H1 (cell line): ENCODE results near the gene CHST8. TPM values are rescaled to one million over a fixed set of nuclear protein-coding genes. Genes with fewer than 3 reads are reported as not detected.

Experiments
- CTCF ChIA-PET: fragments of 300-600 bp; sonication (Branson Sonifier 250); formaldehyde crosslinking; loops from one replicate; lab custom pipeline; 2021; ENCODE audit not compliant: partially characterized antibody; lab: Charles Lee
- POLR2A ChIA-PET: fragments of 300-600 bp; sonication (Branson Sonifier 250); formaldehyde crosslinking; loops from one replicate; lab custom pipeline; 2021; ENCODE audit warnings: inconsistent platforms; ENCODE audit not compliant: partially characterized antibody; lab: Charles Lee
- DNase-seq, 2 experiments: peaks; one replicate each; pipeline versions ENCODE4 v3.0.0 to v3.0.0-alpha.2; 2010 to 2022; ENCODE audit warnings: low spot score in 2 of 2, low read depth in 1 of 2, mixed read lengths in 1 of 2
- FAIRE-seq: peaks from 2 replicates; lab custom pipeline; 2011; peaks lifted over from hg19 to GRCh38; lab: Jason Lieb, UNC
- H2AFZ ChIP-seq: 2 replicates; pipeline ENCODE4 v1.8.1; 2012; ENCODE audit warnings: low read length, inconsistent platforms
- H2AK5ac ChIP-seq: 2 replicates; pipeline ENCODE4 v1.6.1; 2013; ENCODE audit warnings: low read depth, low read length
- H2BK120ac ChIP-seq: replicated peaks from 2 replicates; pipeline ENCODE3; 2013; ENCODE audit warnings: low read depth, low read length, inconsistent platforms
- H2BK12ac ChIP-seq: 2 replicates; pipeline ENCODE4 v1.6.1; 2013; ENCODE audit warnings: low read depth, low read length
- H2BK15ac ChIP-seq: 2 replicates; pipeline ENCODE4 v1.6.1; 2013; ENCODE audit warnings: low read length
- H2BK20ac ChIP-seq: 2 replicates; pipeline ENCODE4 v1.6.1; 2013; ENCODE audit warnings: low read length
- H2BK5ac ChIP-seq: 2 replicates; pipeline ENCODE4 v1.6.1; 2013; ENCODE audit warnings: low read depth, low read length
- H3K14ac ChIP-seq: 2 replicates; pipeline ENCODE4 v1.6.1; 2013; ENCODE audit warnings: inconsistent platforms; ENCODE audit not compliant: insufficient read length
- H3K18ac ChIP-seq: 2 replicates; pipeline ENCODE4 v1.6.1; 2013; ENCODE audit warnings: low read length; ENCODE audit errors: extremely low read depth
- H3K23ac ChIP-seq: 2 replicates; pipeline ENCODE4 v1.6.1; 2013; ENCODE audit warnings: inconsistent platforms; ENCODE audit not compliant: insufficient read length
- H3K23me2 ChIP-seq: 2 replicates; pipeline ENCODE4 v1.6.1; 2013; ENCODE audit warnings: low read depth, low read length
- H3K27ac ChIP-seq: 2 replicates; pipeline ENCODE4 v1.6.1; 2011; ENCODE audit warnings: low read depth, low read length, inconsistent platforms
- H3K27me3 ChIP-seq, 4 experiments: replicated peaks in 1 of 4; 1 replicate in 1 of 4; 2 replicates in 3 of 4; pipeline versions ENCODE4 v1.6.1 to v1.8.1; 2011 to 2013; ENCODE audit warnings: low read length in 3 of 4, mild to moderate bottlenecking in 3 of 4, inconsistent platforms in 2 of 4, mixed read lengths in 2 of 4, moderate library complexity in 1 of 4; ENCODE audit not compliant: control insufficient read depth in 3 of 4, insufficient read depth in 3 of 4; ENCODE audit errors: extremely low read depth in 1 of 4
- H3K36me3 ChIP-seq, 4 experiments: 2 replicates each; pipeline versions ENCODE4 v1.6.1 to v1.8.1; 2011 to 2013; ENCODE audit warnings: mild to moderate bottlenecking in 4 of 4, low read length in 3 of 4, moderate library complexity in 2 of 4, control low read depth in 1 of 4, inconsistent platforms in 1 of 4; ENCODE audit not compliant: insufficient read depth in 4 of 4, control insufficient read depth in 2 of 4
- H3K4ac ChIP-seq: replicated peaks from 2 replicates; pipeline ENCODE3; 2013; ENCODE audit warnings: low read length, low read depth, mixed read lengths, inconsistent platforms; ENCODE audit not compliant: insufficient read length
- H3K4me1 ChIP-seq, 4 experiments: replicated peaks in 1 of 4; 1 replicate in 1 of 4; 2 replicates in 3 of 4; pipeline versions ENCODE4 v1.6.1 to v1.8.1; 2011 to 2013; ENCODE audit warnings: low read length in 3 of 4, inconsistent platforms in 2 of 4, mixed read lengths in 1 of 4; ENCODE audit not compliant: insufficient read depth in 4 of 4, control insufficient read depth in 3 of 4
- H3K4me2 ChIP-seq, 2 experiments: 2 replicates each; pipeline versions ENCODE4 v1.6.1 to v1.8.1; 2011 to 2013; ENCODE audit warnings: low read depth in 2 of 2, low read length in 2 of 2, control low read depth in 1 of 2, inconsistent platforms in 1 of 2, mild to moderate bottlenecking in 1 of 2; ENCODE audit not compliant: insufficient read depth in 1 of 2
- H3K4me3 ChIP-seq, 4 experiments: fragments of 200-600, 300-600 bp in 1 of 4; sonication (generic), shearing (Covaris generic), sonication (Bioruptor Twin) in 1 of 4; 2 replicates each; pipeline versions ENCODE4 v1.5.1 to v1.8.1; 2011 to 2016; ENCODE audit warnings: low read length in 4 of 4, low read depth in 3 of 4, control low read depth in 2 of 4, inconsistent platforms in 2 of 4, mild to moderate bottlenecking in 2 of 4, mixed read lengths in 1 of 4, moderate library complexity in 1 of 4; ENCODE audit not compliant: insufficient read depth in 2 of 4; ENCODE audit errors: extremely low read depth in 1 of 4
- H3K56ac ChIP-seq: replicated peaks from 2 replicates; pipeline ENCODE3; 2013; ENCODE audit warnings: low read depth, mild to moderate bottlenecking, mixed read lengths, low read length, inconsistent platforms; ENCODE audit not compliant: insufficient read length
- H3K79me1 ChIP-seq: 2 replicates; pipeline ENCODE4 v1.6.1; 2013; ENCODE audit warnings: low read depth, low read length, control low read depth
- H3K79me2 ChIP-seq, 2 experiments: 2 replicates each; pipeline versions ENCODE4 v1.6.1 to v1.8.1; 2012 to 2013; ENCODE audit warnings: low read length in 2 of 2, mild to moderate bottlenecking in 2 of 2, inconsistent platforms in 1 of 2; ENCODE audit not compliant: insufficient read depth in 2 of 2, control insufficient read depth in 1 of 2
- H3K9ac ChIP-seq, 4 experiments: replicated peaks in 1 of 4; 1 replicate in 1 of 4; 2 replicates in 3 of 4; pipeline versions ENCODE4 v1.6.1 to v1.8.1; 2011 to 2013; ENCODE audit warnings: low read depth in 3 of 4, low read length in 3 of 4, control low read depth in 2 of 4, mild to moderate bottlenecking in 2 of 4, moderate library complexity in 2 of 4, inconsistent platforms in 1 of 4; ENCODE audit errors: extremely low read depth in 1 of 4
- H3K9me3 ChIP-seq, 2 experiments: 2 replicates each; pipeline versions ENCODE4 v1.6.1 to v1.8.1; 2012 to 2013; ENCODE audit warnings: mild to moderate bottlenecking in 2 of 2, moderate library complexity in 2 of 2, control low read depth in 1 of 2, inconsistent platforms in 1 of 2, low read depth in 1 of 2, low read length in 1 of 2, mixed read lengths in 1 of 2; ENCODE audit not compliant: insufficient read depth in 2 of 2
- H4K20me1 ChIP-seq, 2 experiments: replicated peaks in 1 of 2; 2 replicates each; pipeline versions ENCODE3 to v1.8.1; 2011 to 2013; ENCODE audit warnings: inconsistent platforms in 2 of 2, low read length in 2 of 2, mild to moderate bottlenecking in 1 of 2; ENCODE audit not compliant: insufficient read depth in 2 of 2, control insufficient read depth in 1 of 2
- H4K5ac ChIP-seq: 2 replicates; pipeline ENCODE4 v1.6.1; 2013; ENCODE audit warnings: low read length, low read depth, mixed read lengths, inconsistent platforms; ENCODE audit not compliant: insufficient read length
- H4K8ac ChIP-seq: 2 replicates; pipeline ENCODE4 v1.8.0; 2013; ENCODE audit warnings: mild to moderate bottlenecking, moderate library complexity, low read length, inconsistent platforms; ENCODE audit not compliant: insufficient read depth; ENCODE audit errors: extremely low read depth
- H4K91ac ChIP-seq: replicated peaks from 2 replicates; pipeline ENCODE3; 2013; ENCODE audit warnings: low read length, mixed read lengths, inconsistent platforms; ENCODE audit not compliant: insufficient read length
- CTBP2 ChIP-seq: IDR thresholded peaks from 2 replicates; pipeline ENCODE4 v1.7.0; 2011; ENCODE audit warnings: borderline replicate concordance, mild to moderate bottlenecking, moderate library complexity, mixed read lengths, low read length; ENCODE audit not compliant: insufficient read depth, insufficient read length
- EGR1 ChIP-seq: IDR thresholded peaks from 2 replicates; pipeline ENCODE4 v1.6.1; 2011; ENCODE audit warnings: low read depth, low read length, borderline replicate concordance
- HDAC6 ChIP-seq: IDR thresholded peaks from one replicate; pipeline ENCODE4 v1.7.1; 2012; ENCODE audit warnings: low read depth, mild to moderate bottlenecking, inconsistent platforms, low read length, moderate library complexity
- POLR2AphosphoS5 ChIP-seq: IDR thresholded peaks from 2 replicates; pipeline ENCODE4 v1.6.1; 2011; ENCODE audit warnings: low read depth, low read length
- RAD21 ChIP-seq, 2 experiments: IDR thresholded peaks in 1 of 2; conservative IDR thresholded peaks in 1 of 2; 2 replicates each; pipeline ENCODE4 v1.6.1; 2011; ENCODE audit warnings: low read depth in 2 of 2, low read length in 2 of 2, improper control_type of control experiment in 1 of 2, inconsistent platforms in 1 of 2, mild to moderate bottlenecking in 1 of 2, moderate library complexity in 1 of 2
- RBBP5 ChIP-seq: IDR thresholded peaks from 2 replicates; pipeline ENCODE4 v1.7.1; 2012; ENCODE audit warnings: low read depth, mild to moderate bottlenecking, inconsistent platforms, low read length, moderate library complexity, borderline replicate concordance
- SAP30 ChIP-seq: fragments of 300-600 bp; sonication (generic); IDR thresholded peaks from 2 replicates; pipeline ENCODE4 v1.7.1; 2012; ENCODE audit warnings: low read length, moderate library complexity, mild to moderate bottlenecking, inconsistent platforms; ENCODE audit not compliant: insufficient read depth, insufficient replicate concordance
- SP2 ChIP-seq: IDR thresholded peaks from 2 replicates; pipeline ENCODE4 v1.6.1; 2012; ENCODE audit warnings: mild to moderate bottlenecking, low read length, inconsistent platforms
- SP4 ChIP-seq: IDR thresholded peaks from 2 replicates; pipeline ENCODE4 v1.6.1; 2012; ENCODE audit warnings: low read length, inconsistent platforms
- YY1 ChIP-seq: IDR thresholded peaks from 2 replicates; pipeline ENCODE4 v1.6.1; 2011; ENCODE audit warnings: low read depth, mild to moderate bottlenecking, low read length
- WGBS, 2 experiments: shearing (Covaris generic) in 1 of 2; methylation state at CpG; one replicate each; pipeline versions ENCODE4 v1.1.6 to v1.1.7; 2013 to 2015; ENCODE audit warnings: low lambda C conversion rate in 2 of 2, mixed read lengths in 2 of 2, inconsistent platforms in 1 of 2, low coverage in 1 of 2, missing lambda C conversion rate in 1 of 2; ENCODE audit not compliant: insufficient replicate concordance in 2 of 2, insufficient coverage in 1 of 2, insufficient read length in 1 of 2; ENCODE audit errors: extremely low coverage in 1 of 2, missing lambda C conversion rate in 1 of 2; 5-methylcytosine and 5-hydroxymethylcytosine counted together
- polyA plus RNA-seq, 7 experiments: library from polyadenylated mRNA; depleted of rRNA in 3 of 7; stranded (reverse) in 5 of 7; unstranded in 2 of 7; fragments of >200 nt in 5 of 7; fragments of 200-250 nt in 2 of 7; gene quantifications; 1 replicate in 5 of 7; 2 replicates in 1 of 7; 4 replicates in 1 of 7; pipeline versions ENCODE4 v1.2.1 to v1.2.3, GENCODE V29; 2011 to 2013; ENCODE audit warnings: missing spikeins in 2 of 7, mixed read lengths in 2 of 7
- total RNA-seq: library from RNA; stranded (reverse); fragmentation: NEBNext Ultra II Directional; extraction: Animal tissue kit (Norgen Biotek cat#: 25700); gene quantifications from 2 replicates; pipeline ENCODE4 v1.2.1, GENCODE V29; 2021

The CHST8 gene
- total and polyA plus RNA-seq, 2 of the 8 experiments (the other 6 are each of a cell fraction or from before 2014, with no cell fraction given): 10.8 to 28.2 TPM

DNA sequence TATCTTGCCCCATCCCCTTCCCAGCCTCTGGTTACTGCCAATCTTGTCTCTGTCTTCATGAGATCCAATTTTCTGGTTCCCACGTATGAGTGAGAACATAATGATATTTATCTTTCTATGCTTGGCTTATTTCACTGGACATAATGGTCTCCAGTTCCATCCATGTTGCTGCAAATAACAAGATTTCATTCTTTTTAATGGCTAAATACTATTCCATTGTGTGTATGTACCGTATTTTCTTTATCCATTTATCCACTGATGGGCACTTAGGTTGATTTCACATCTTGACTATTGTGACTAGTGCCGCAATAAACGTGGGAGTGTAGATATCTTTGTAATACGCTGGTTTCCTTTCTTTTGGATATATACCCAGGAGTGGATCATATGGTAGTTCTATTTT is 43.0 kb downstream of the CHST8 start:
- no peaks in the 10 kb centered on the region for H3K23me2 ChIP-seq
- no peak overlapping the region for H2BK120ac ChIP-seq
- ChIA-PET POLR2A (no interaction called here), CTCF (no interaction called here)
- no peak overlapping the region for H2AFZ ChIP-seq
- H3K4me2 ChIP-seq: no peak overlapping the region
- H2BK20ac ChIP-seq: no peak overlapping the region
- no peak overlapping the region for H3K56ac ChIP-seq
- H4K20me1 ChIP-seq: peaks cover 0 to 4% of the 10 kb centered on the region in 2 experiments
- no peak overlapping the region for H2AK5ac ChIP-seq
- H2BK5ac ChIP-seq: no peak overlapping the region
- no peak overlapping the region for H2BK15ac ChIP-seq
- H3K9ac ChIP-seq: no peak overlapping the region
- no peak overlapping the region for H4K8ac ChIP-seq
- no peak overlapping the region for H3K18ac ChIP-seq
- no peak overlapping the region for H4K5ac ChIP-seq
- H3K4ac ChIP-seq: no peak overlapping the region
- H3K9me3 ChIP-seq: no peaks in the 10 kb centered on the region
- H3K4me3 ChIP-seq: no peak overlapping the region
- H3K4me1 ChIP-seq: peaks cover 0 to 8% (median 6%) of the 10 kb centered on the region in 4 experiments; a peak in 4 of 7 replicates
- no peak overlapping the region for H3K14ac ChIP-seq
- H3K23ac ChIP-seq: no peak overlapping the region
- no peak for DNase-seq
- 0 out of 2 replicates have a peak, but pooled peaks cover 5% of the 10 kb centered on the region for H3K79me1 ChIP-seq
- H3K36me3 ChIP-seq: no peaks in the 10 kb centered on the region
- WGBS, 2 experiments: 88% methylated on average over 5 of the region's 5 CpGs; no CpG with 5 or more reads in 1 of the 2 experiments
- no peaks in the 10 kb centered on the region for H3K27me3 ChIP-seq
- no peak for FAIRE-seq
- 0 out of 4 replicates have a peak, but pooled peaks cover 0 to 3% of the 10 kb centered on the region in 2 experiments for H3K79me2 ChIP-seq
- TF ChIP-seq SP4 (no peak), HDAC6 (no peak), EGR1 (no peak), YY1 (no peak), SAP30 (no peak), CTBP2 (no peak), SP2 (no peak), RAD21 (IDR thresholded peaks at IDR 0.05 in 1 of 2, conservative IDR thresholded peaks at IDR 0.05 in 1 of 2; ENCODE audit: low read depth in 2 of 2, low read length in 2 of 2) (no peak), RBBP5 (no peak), POLR2AphosphoS5 (no peak)
- H3K27ac ChIP-seq: no peak overlapping the region
- H2BK12ac ChIP-seq: no peak overlapping the region
- no peak overlapping the region for H4K91ac ChIP-seq
